Raji (cell line): ENCODE data around the gene PNPO.

Source experiments
- POLR2A ChIP-seq: IDR thresholded peaks from 2 replicates; pipeline ENCODE4 v1.6.1; 2011; ENCODE audit warnings: low read depth, low read length, control low read depth; ENCODE audit not compliant: insufficient read depth

PNPO gene

GRCh38 chr17:47993031-47993564 is 51.7 kb downstream of the PNPO start:
- TF ChIP-seq POLR2A = no peak

GRCh38 chr17:47993964-47994363 is 52.6 kb downstream of the PNPO start:
- TF ChIP-seq POLR2A = no peak

- TF ChIP-seq POLR2A = no peak
Observed at GRCh38 chr17:47994724-47995123, 53.4 kb downstream of the PNPO start.

- TF ChIP-seq POLR2A = no peak
Observed at GRCh38 chr17:47995241-47995935, 54.0 kb downstream of the PNPO start.

DNA sequence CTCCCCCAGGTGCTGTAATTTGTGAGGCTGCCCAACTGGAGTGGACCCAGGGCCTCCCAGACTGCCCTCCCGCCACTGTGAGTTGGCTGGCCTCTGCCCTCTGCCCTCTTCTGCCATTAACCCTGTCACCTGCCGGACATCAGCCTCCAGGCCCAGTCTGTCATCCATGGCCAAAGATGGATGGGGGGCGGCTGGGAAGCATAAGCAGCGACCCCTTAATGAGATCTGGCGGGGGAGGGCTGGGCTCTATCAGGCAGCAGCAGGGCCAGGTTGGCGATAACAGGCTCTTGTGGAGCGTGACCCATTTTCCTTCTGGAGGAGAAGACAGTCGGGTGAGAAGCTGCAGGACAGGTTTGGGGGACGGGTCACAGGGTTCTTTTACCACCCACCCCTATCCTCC is 54.8 kb downstream of the PNPO start:
- no peak for TF ChIP-seq POLR2A

DNA sequence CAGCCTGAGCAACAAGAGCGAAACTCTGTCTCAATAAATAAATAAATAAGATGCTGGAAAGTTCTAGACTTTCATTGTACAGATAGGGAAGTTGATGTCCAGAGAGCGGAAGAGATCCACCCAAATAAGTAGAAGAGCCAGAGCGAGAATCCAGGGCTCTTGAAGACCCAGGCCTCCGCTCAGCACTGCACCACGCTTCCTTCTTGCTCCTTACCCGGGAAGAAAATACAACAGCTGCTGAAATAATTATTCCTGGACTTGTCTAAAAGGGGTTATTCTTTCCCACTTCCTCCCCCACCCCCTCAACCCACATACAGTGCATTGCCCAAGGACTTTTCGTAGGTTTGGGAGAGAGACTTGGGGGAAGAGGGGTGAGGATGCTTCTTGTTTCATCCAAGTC is 56.2 kb downstream of the PNPO start:
- no peak for TF ChIP-seq POLR2A

DNA sequence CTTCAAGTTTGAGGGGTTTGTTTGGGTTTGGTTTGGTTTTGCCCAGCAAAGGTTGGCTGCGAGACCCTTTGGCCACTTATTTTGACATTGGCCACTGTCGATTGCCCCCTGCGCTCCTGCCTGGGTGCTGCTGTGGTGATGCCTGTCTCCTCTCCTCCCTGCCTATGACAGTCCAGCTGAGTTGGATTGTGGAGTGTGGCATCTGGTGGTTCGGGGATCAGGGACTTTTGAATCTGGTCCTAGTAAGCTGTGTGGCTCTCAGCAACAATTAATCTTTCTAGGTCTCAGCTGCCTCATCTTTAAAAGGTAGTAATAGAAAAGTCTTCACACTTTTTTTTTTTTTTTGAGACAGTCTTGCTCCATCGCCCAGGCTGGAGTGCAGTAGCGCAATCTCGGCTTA is 56.7 kb downstream of the PNPO start:
- no peak for TF ChIP-seq POLR2A
